GM21737 (cell line): ENCODE measurements around the gene CDKN2A.
A peak's percentile ranks its signal among the peaks of the same experiment; 100 is the strongest.

Experiments
- ATAC-seq: cut with Tn5 transposase; IDR thresholded peaks from one replicate; pipeline ENCODE4 v1.9.1; 2021; ENCODE audit warnings: mild to moderate bottlenecking, moderate library complexity; ENCODE audit not compliant: unreplicated experiment

Gene CDKN2A

DNA sequence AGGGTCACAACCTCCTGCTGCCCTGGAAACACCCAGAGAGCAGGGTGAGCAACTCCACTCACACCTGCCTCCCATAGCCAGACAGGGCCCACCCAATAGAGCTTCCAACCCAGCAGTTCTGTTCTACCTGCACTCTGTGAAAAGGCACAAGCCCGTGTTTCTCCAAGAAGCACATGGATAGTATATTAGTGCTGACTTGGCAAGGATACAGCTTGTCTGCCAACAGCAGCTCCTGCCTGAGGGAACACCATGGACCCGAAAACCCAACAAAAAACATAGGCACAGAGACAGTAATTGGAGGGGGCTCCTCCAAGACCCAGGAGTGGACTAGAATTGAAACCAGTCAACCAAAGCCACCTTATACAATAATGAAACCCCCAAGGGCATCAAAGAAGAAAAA is 48.6 kb downstream of the CDKN2A start:
- no peak for ATAC-seq

GRCh38 chr9:21943464-21943863 is 50.7 kb downstream of the CDKN2A start:
- no peak for ATAC-seq

- no peak for ATAC-seq
These were observed 52.7 kb downstream of the CDKN2A start for GRCh38 chr9:21941337-21941995.

- ATAC-seq, result no peak
These were observed 58.0 kb downstream of the CDKN2A start for GRCh38 chr9:21936161-21936560.

GRCh38 chr9:21935631-21936030 is 58.6 kb downstream of the CDKN2A start:
- ATAC-seq, result no peak

GRCh38 chr9:21933865-21934264 is 60.3 kb downstream of the CDKN2A start:
- ATAC-seq, result no peak

GRCh38 chr9:21933281-21933680 is 60.9 kb downstream of the CDKN2A start:
- no peak for ATAC-seq

DNA sequence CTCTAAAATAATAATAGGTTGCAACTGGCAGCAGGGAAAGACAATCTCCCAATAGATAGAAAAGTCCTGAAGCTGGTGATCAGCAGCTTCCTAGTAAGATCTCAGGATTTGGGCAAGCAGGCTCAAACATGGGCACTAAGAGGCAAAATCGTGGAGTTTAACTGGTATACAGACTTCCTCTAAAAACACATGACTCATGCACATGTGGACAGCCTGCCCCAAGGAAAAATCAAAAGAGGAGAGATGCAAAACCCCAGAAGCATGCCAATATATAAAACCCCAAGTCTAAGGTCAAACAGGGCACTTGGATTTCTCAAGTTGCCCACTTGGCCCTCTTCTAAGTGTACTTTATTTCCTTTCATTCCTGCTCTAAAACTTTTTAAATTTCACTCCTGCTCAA is 62.8 kb downstream of the CDKN2A start:
- no peak for ATAC-seq

- ATAC-seq, result no peak
These were observed 66.4 kb downstream of the CDKN2A start for GRCh38 chr9:21927752-21928151.

DNA sequence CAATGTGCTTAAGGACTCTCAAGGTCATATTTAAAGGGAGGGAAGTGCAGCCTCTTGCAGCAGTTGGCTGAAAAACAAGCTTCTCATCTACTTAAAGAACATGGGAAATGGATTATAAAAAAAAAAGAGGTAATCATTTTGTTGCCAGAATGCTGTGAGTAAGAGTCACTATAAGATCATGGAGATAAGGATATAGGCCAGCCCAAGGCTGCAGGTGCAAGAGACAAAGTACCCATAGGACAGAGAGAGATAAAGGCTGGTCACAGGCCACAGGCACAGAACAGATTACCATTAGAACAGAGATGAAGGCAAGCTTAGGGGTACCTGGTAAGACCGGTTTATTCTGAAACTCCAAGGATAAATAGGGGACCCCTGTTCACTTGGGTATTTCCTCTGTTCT is 70.5 kb downstream of the CDKN2A start:
- no peak for ATAC-seq

DNA sequence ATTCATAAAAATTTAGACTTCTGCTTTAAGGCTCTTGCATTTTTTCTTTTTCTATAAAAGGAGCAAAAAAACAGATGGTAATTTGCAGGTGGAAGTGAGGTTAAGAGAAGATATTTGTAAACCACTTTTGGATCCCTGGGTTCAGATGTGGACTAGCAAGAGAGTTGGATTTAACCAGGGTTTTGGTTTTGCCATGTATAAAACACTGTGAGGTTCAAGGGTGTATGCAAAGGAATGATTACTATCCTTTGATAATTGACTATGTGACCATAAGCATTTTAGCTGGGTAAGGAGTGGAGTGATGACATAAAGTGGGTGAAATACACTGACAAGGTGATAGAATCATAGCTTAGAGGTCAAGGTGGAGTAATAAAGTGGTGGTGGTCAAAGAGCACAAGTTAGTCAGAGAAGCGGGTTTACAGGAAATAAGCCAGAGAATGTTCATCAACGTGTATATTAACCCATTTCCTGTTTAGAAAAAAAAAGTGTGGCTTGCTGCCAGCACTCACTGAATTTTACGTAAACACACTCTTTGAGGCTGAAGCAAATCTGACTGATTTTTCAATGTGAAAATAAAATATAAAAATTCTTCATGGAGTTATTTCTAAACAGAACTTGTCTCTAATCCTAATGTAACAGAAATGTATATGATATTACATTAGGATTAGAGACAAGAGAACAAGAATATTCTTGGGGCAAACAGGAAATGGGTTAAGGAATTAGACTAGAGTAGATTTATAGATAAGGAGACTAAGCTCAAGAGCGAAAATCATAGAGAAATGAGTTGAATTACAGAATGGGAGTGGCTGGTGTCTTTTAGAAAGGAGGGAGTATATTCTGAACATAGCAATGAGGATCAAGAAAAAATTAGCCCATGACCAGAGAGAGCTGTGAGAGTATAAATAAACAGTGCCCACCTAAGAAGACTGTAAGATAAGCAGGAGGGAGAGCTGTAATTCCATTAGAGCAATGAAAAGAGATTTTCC is 74.5 kb downstream of the CDKN2A start:
- peak; percentile 85 for ATAC-seq
